ENCODE data around the gene CST9.

Gene CST9

DNA sequence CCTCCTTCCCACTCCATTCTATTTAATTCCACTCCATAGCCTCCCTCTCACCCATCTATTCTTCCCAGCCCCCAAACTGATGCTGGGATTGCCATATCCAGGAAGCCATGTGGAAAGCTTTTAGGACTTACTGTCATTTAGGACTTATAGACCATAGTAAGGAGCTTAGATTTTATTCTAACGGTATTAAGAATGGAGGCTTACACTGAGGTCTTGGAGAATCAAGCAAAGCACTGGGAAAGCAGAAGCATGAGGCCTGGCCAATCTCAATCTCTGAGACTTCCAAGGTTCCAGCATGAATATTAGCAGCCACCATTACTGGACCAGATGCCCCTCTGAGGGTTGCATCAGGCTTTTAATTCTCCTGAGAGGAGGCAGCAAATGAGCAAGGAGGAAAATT, 1.4 kb downstream of the CST9 start:
- H3K9me3 ChIP-seq (ENCODE audit: insufficient read depth, low read length): no peaks in the 10 kb centered on the region
- DNase-seq (ENCODE audit: low read depth, low spot score): no peak
- no peak overlapping the region for H3K4me3 ChIP-seq (ENCODE audit: insufficient read length, low read depth)
- H3K27me3 ChIP-seq (ENCODE audit: insufficient read depth, insufficient read length): no peaks in the 10 kb centered on the region
- TF ChIP-seq ZNF274 (IDR thresholded peaks at IDR 0.05; ENCODE audit: low read depth, low read length) (no peak), SUZ12 (IDR thresholded peaks at IDR 0.05; ENCODE audit: extremely low read depth, insufficient read depth, insufficient read length) (no peak), YY1 (IDR thresholded peaks at IDR 0.05; ENCODE audit: insufficient read depth, insufficient read length) (no peak)
- no peak overlapping the region for H3K9ac ChIP-seq (ENCODE audit: insufficient read length, low read depth)
- no peaks in the 10 kb centered on the region for H3K36me3 ChIP-seq (ENCODE audit: insufficient read depth, insufficient read length, low read length)
- no peaks in the 10 kb centered on the region for H3K4me1 ChIP-seq (ENCODE audit: insufficient read depth, insufficient read length)

DNA sequence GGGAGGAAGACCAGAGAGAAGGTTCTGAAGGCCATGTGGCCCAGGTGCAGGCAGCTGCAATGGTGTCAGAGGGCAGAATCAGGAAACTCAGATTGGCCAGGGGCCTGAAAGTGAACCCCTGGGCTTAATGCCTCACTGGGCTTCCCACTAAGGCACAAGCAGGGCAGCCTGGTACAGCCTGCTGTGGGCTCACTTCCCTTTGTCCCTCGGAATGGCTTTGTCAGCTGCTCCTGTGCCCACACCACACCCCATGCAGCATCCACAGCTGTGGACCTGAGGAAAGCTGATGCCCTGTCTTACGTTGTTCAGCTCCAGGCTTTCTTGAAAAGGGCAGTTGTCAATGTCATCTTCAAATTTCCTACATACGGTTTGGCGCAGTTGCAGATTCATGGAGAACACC, 2.4 kb downstream of the CST9 start:
- Histone ChIP-seq H3K27me3 (ENCODE audit: insufficient read depth, insufficient read length) (no peaks in the 10 kb centered on the region), H3K9ac (ENCODE audit: insufficient read length, low read depth) (no peak overlapping the region), H3K9me3 (ENCODE audit: insufficient read depth, low read length) (no peaks in the 10 kb centered on the region), H3K4me3 (ENCODE audit: insufficient read length, low read depth) (no peak overlapping the region), H3K36me3 (ENCODE audit: insufficient read depth, insufficient read length, low read length) (no peaks in the 10 kb centered on the region), H3K4me1 (ENCODE audit: insufficient read depth, insufficient read length) (no peaks in the 10 kb centered on the region)
- DNase-seq (ENCODE audit: low read depth, low spot score): no peak
- TF ChIP-seq SUZ12 (IDR thresholded peaks at IDR 0.05; ENCODE audit: extremely low read depth, insufficient read depth, insufficient read length): no peak
- TF ChIP-seq ZNF274 (IDR thresholded peaks at IDR 0.05; ENCODE audit: low read depth, low read length): no peak

DNA sequence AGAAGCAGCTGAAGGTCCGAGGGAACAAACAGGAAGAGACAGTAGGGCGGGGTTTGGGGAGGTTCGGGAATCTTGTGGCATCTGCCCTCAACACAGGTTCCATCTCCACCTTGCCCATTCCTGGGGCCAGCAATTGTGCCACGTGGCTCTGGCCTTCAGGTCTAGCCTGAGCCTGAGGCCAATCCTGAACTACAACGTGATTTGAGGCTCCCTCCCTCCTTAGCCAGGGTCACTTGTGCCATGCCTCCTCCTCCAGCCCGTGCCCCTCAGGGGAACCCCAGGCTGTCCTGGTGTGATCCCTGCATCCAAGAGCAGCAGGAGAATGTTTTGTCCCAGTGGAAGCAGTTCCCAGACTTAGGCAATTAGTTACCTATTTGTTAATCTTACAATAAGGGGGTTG, 3.0 kb downstream of the CST9 start:
- Histone ChIP-seq H3K4me3 (ENCODE audit: insufficient read length, low read depth) (no peak overlapping the region), H3K27me3 (ENCODE audit: insufficient read depth, insufficient read length) (no peaks in the 10 kb centered on the region), H3K36me3 (ENCODE audit: insufficient read depth, insufficient read length, low read length) (no peaks in the 10 kb centered on the region), H3K4me1 (ENCODE audit: insufficient read depth, insufficient read length) (no peaks in the 10 kb centered on the region), H3K9me3 (ENCODE audit: insufficient read depth, low read length) (no peaks in the 10 kb centered on the region), H3K9ac (ENCODE audit: insufficient read length, low read depth) (no peak overlapping the region)
- TF ChIP-seq SUZ12 (IDR thresholded peaks at IDR 0.05; ENCODE audit: extremely low read depth, insufficient read depth, insufficient read length): no peak
- no peak for TF ChIP-seq YY1 (IDR thresholded peaks at IDR 0.05; ENCODE audit: insufficient read depth, insufficient read length)
- TF ChIP-seq ZNF274 (IDR thresholded peaks at IDR 0.05; ENCODE audit: low read depth, low read length): no peak
- no peak for DNase-seq (ENCODE audit: low read depth, low spot score)

DNA sequence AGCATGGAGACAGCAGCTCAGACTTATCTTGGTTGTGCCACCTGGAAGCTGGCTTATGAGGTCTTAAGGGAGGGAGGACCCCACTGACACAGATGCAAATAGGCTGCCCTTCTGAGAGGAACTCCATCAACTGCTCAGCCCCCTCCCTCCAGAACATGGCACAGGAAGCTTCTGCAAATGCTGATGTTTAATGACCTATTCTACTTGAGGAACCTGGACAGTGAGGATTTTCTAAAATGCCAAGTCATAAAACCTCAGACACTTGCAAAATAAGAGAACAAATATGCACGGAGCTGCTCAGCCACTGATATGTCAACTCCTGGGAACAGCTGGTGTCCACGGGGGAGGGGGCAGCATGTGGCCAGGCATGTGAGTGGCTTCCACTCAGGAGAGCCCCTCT, 3.5 kb downstream of the CST9 start:
- H3K4me1 ChIP-seq (ENCODE audit: insufficient read depth, insufficient read length): no peaks in the 10 kb centered on the region
- no peak overlapping the region for H3K9ac ChIP-seq (ENCODE audit: insufficient read length, low read depth)
- no peaks in the 10 kb centered on the region for H3K9me3 ChIP-seq (ENCODE audit: insufficient read depth, low read length)
- H3K27me3 ChIP-seq (ENCODE audit: insufficient read depth, insufficient read length): no peaks in the 10 kb centered on the region
- DNase-seq (ENCODE audit: low read depth, low spot score): no peak
- H3K4me3 ChIP-seq (ENCODE audit: insufficient read length, low read depth): no peak overlapping the region
- TF ChIP-seq SUZ12 (IDR thresholded peaks at IDR 0.05; ENCODE audit: extremely low read depth, insufficient read depth, insufficient read length) (no peak), ZNF274 (IDR thresholded peaks at IDR 0.05; ENCODE audit: low read depth, low read length) (no peak), YY1 (IDR thresholded peaks at IDR 0.05; ENCODE audit: insufficient read depth, insufficient read length) (no peak)
- H3K36me3 ChIP-seq (ENCODE audit: insufficient read depth, insufficient read length, low read length): no peaks in the 10 kb centered on the region

DNA sequence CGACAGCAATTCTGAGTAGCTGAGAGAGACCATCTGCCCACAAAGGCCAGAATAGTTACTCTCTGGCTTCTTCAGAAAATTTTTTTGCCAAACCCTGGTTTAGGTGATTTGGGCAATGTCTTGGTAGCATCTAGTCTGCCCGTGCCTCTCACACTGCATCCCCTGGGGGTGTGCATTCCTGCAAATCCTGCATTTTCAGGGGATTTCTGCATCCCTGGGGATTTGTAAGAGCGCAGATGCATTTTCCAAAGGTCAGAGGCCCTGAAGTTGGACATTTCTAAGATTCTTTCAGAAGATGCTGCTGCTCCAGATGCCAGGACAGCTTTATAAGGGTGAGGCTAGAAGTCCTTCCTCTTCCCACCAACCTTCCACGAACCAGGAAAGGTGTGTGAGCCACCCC, 4.0 kb downstream of the CST9 start:
- no peak for TF ChIP-seq SUZ12 (IDR thresholded peaks at IDR 0.05; ENCODE audit: extremely low read depth, insufficient read depth, insufficient read length)
- no peak for TF ChIP-seq ZNF274 (IDR thresholded peaks at IDR 0.05; ENCODE audit: low read depth, low read length)
- TF ChIP-seq YY1 (IDR thresholded peaks at IDR 0.05; ENCODE audit: insufficient read depth, insufficient read length): no peak
- Histone ChIP-seq H3K9me3 (ENCODE audit: insufficient read depth, low read length) (no peaks in the 10 kb centered on the region), H3K36me3 (ENCODE audit: insufficient read depth, insufficient read length, low read length) (no peaks in the 10 kb centered on the region), H3K27me3 (ENCODE audit: insufficient read depth, insufficient read length) (no peaks in the 10 kb centered on the region), H3K4me1 (ENCODE audit: insufficient read depth, insufficient read length) (no peaks in the 10 kb centered on the region), H3K4me3 (ENCODE audit: insufficient read length, low read depth) (no peak overlapping the region), H3K9ac (ENCODE audit: insufficient read length, low read depth) (no peak overlapping the region)
- DNase-seq (ENCODE audit: low read depth, low spot score): no peak

DNA sequence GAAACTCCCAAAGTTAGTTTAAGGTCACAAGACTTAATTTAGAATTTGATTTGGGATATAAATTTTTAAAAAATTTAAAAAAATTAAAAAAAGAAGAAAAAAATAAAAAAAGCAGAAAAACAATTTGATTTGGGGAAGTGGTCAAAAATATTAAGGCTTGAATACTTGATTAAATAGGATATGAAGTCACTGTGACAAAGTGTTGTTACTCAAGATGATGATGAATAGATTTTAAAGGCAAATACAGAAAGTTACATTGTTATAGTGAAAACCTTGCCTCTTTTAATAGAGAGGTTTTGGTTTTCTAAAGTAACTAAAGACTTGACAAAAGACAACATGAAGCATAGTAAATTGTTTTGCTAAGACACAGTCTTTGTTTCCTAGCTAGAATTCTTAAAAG, 7.2 kb downstream of the CST9 start:
- Histone ChIP-seq H3K4me3 (ENCODE audit: insufficient read length, low read depth) (no peak overlapping the region), H3K36me3 (ENCODE audit: insufficient read depth, insufficient read length, low read length) (no peaks in the 10 kb centered on the region), H3K9ac (ENCODE audit: insufficient read length, low read depth) (no peak overlapping the region), H3K27me3 (ENCODE audit: insufficient read depth, insufficient read length) (no peaks in the 10 kb centered on the region), H3K9me3 (ENCODE audit: insufficient read depth, low read length) (no peaks in the 10 kb centered on the region), H3K4me1 (ENCODE audit: insufficient read depth, insufficient read length) (no peaks in the 10 kb centered on the region)
- TF ChIP-seq SUZ12 (IDR thresholded peaks at IDR 0.05; ENCODE audit: extremely low read depth, insufficient read depth, insufficient read length) (no peak), ZNF274 (IDR thresholded peaks at IDR 0.05; ENCODE audit: low read depth, low read length) (no peak), YY1 (IDR thresholded peaks at IDR 0.05; ENCODE audit: insufficient read depth, insufficient read length) (no peak)
- no peak for DNase-seq (ENCODE audit: low read depth, low spot score)

DNA sequence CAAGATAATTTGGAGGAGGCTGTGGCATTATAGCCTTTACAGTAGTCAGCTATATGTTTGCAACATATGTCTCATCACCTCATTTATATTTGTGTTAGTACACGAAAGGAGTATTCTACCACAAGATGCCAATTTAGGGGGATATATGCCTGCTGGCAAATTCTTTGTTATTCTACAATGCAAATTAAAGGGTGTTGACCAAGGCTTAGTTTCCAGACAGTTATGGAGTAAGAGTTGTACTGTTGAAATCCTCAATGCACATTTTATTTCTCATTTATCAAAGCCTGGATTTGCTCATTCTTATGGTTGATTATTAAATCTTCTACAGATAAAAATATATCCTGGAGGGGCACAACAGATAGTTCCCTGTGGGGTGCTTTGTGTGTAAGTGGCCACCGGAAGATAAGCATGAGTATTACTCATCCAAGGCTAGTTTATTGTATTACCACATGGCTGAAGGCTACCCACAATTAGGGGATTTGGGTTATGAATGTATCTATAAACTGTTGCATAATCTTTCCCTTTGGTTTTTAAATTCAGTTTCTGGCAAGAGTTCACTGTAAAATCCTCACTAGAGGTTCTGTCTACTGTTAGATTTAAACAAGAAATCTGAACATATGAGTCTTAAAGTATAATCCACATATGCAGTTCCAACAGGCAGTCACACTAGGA, 9.0 kb downstream of the CST9 start:
- no peak overlapping the region for H3K4me3 ChIP-seq (ENCODE audit: insufficient read length, low read depth)
- no peak overlapping the region for H3K9ac ChIP-seq (ENCODE audit: insufficient read length, low read depth)
- H3K27me3 ChIP-seq (ENCODE audit: insufficient read depth, insufficient read length): no peaks in the 10 kb centered on the region
- H3K4me1 ChIP-seq (ENCODE audit: insufficient read depth, insufficient read length): no peaks in the 10 kb centered on the region
- DNase-seq (ENCODE audit: low read depth, low spot score): no peak
- TF ChIP-seq SUZ12 (IDR thresholded peaks at IDR 0.05; ENCODE audit: extremely low read depth, insufficient read depth, insufficient read length): no peak
- TF ChIP-seq ZNF274 (IDR thresholded peaks at IDR 0.05; ENCODE audit: low read depth, low read length): no peak
- no peak for TF ChIP-seq YY1 (IDR thresholded peaks at IDR 0.05; ENCODE audit: insufficient read depth, insufficient read length)
- H3K9me3 ChIP-seq (ENCODE audit: insufficient read depth, low read length): no peaks in the 10 kb centered on the region
- H3K36me3 ChIP-seq (ENCODE audit: insufficient read depth, insufficient read length, low read length): no peaks in the 10 kb centered on the region

All from NT2/D1 (cell line).